Endothelial cell of umbilical vein (primary cell): ENCODE results near the gene DHX35. TPM values are rescaled to one million over a fixed set of nuclear protein-coding genes. Genes with fewer than 3 reads are reported as not detected.

Experiments
- BruUV-seq: library from RNA; stranded (reverse); fragments of 400-500 nt; replicated peaks from 2 replicates; lab custom pipeline; 2021; lab: Mats Ljungman, UMichigan
- CTCF ChIA-PET: fragments of 300-600, 350-600 bp; sonication (Branson Sonifier 250); formaldehyde crosslinking; loops from one replicate; lab custom pipeline; 2021; ENCODE audit warnings: antibody characterized with exemption, inconsistent platforms; lab: Charles Lee
- POLR2A ChIA-PET: fragments of 300-600, 350-600 bp; sonication (Branson Sonifier 250); formaldehyde crosslinking; loops from one replicate; lab custom pipeline; 2021; ENCODE audit warnings: antibody characterized with exemption, inconsistent platforms; lab: Charles Lee
- DNase-seq: peaks from one replicate; pipeline ENCODE4 v3.0.0-alpha.2; 2011; ENCODE audit warnings: low read depth, low spot score
- FAIRE-seq: peaks from 2 replicates; lab custom pipeline; 2011; peaks lifted over from hg19 to GRCh38; lab: Jason Lieb, UNC
- H2AFZ ChIP-seq: 2 replicates; pipeline ENCODE4 v1.6.0; 2012; ENCODE audit warnings: low read depth, low read length, control low read depth, inconsistent platforms
- H3K27ac ChIP-seq: 2 replicates; pipeline ENCODE4 v1.5.1; 2011; ENCODE audit warnings: low read depth, mild to moderate bottlenecking, control low read depth, low read length, moderate library complexity; ENCODE audit not compliant: insufficient read depth
- H3K27me3 ChIP-seq, 2 experiments: 2 replicates each; pipeline versions ENCODE4 v1.6.0 to v1.6.1; 2011; ENCODE audit warnings: low read length in 2 of 2, mixed read lengths in 1 of 2; ENCODE audit not compliant: control insufficient read depth in 2 of 2, insufficient read depth in 2 of 2
- H3K36me3 ChIP-seq, 2 experiments: 2 replicates in 1 of 2; 3 replicates in 1 of 2; pipeline ENCODE4 v1.5.1; 2011; ENCODE audit warnings: low read length in 2 of 2, mild to moderate bottlenecking in 1 of 2, moderate library complexity in 1 of 2; ENCODE audit not compliant: control insufficient read depth in 2 of 2, insufficient read depth in 2 of 2; ENCODE audit errors: extremely low read depth in 1 of 2
- H3K4me1 ChIP-seq: 3 replicates; pipeline ENCODE4 v1.5.1; 2011; ENCODE audit warnings: mild to moderate bottlenecking, low read length; ENCODE audit not compliant: control insufficient read depth, insufficient read depth; ENCODE audit errors: extremely low read depth
- H3K4me2 ChIP-seq: 2 replicates; pipeline ENCODE4 v1.6.1; 2011; ENCODE audit warnings: low read length, control low read depth, mixed read lengths; ENCODE audit not compliant: insufficient read depth
- H3K4me3 ChIP-seq, 3 experiments: fragments of 200-600 bp in 1 of 3; sonication (generic), shearing (Covaris generic) in 1 of 3; replicated peaks in 1 of 3; 2 replicates each; pipeline ENCODE4 v1.5.1; 2011 to 2016; ENCODE audit warnings: control low read depth in 3 of 3, low read length in 3 of 3, mild to moderate bottlenecking in 2 of 3, inconsistent platforms in 1 of 3, low read depth in 1 of 3, moderate library complexity in 1 of 3; ENCODE audit not compliant: insufficient read depth in 1 of 3
- H3K79me2 ChIP-seq: 2 replicates; pipeline ENCODE4 v1.6.0; 2012; ENCODE audit warnings: low read length, inconsistent platforms; ENCODE audit not compliant: control insufficient read depth, insufficient read depth
- H3K9ac ChIP-seq: replicated peaks from 2 replicates; pipeline ENCODE3; 2011; ENCODE audit warnings: low read length, control low read depth; ENCODE audit not compliant: insufficient read depth; ENCODE audit errors: extremely low read depth
- H3K9me1 ChIP-seq: replicated peaks from 3 replicates; pipeline ENCODE4 v1.6.0; 2011; ENCODE audit warnings: mild to moderate bottlenecking, low read length; ENCODE audit not compliant: control insufficient read depth, insufficient read depth; ENCODE audit errors: extremely low read depth
- H3K9me3 ChIP-seq: replicated peaks from 2 replicates; pipeline ENCODE4 v1.5.1; 2012; ENCODE audit warnings: low read length, inconsistent platforms; ENCODE audit not compliant: control insufficient read depth, insufficient read depth
- H4K20me1 ChIP-seq: replicated peaks from 2 replicates; pipeline ENCODE3; 2011; ENCODE audit warnings: mild to moderate bottlenecking, low read length; ENCODE audit not compliant: control insufficient read depth, insufficient read depth; ENCODE audit errors: extremely low read depth
- CTCF ChIP-seq, 2 donors: IDR thresholded peaks; 1 replicate in 1 of 2; 2 replicates in 1 of 2; pipeline ENCODE4 v1.5.1; 2011; ENCODE audit warnings: low read length in 2 of 2, mild to moderate bottlenecking in 2 of 2, moderate library complexity in 2 of 2, control low read depth in 1 of 2, inconsistent platforms in 1 of 2, low read depth in 1 of 2; ENCODE audit not compliant: insufficient read depth in 1 of 2; ENCODE audit errors: extremely low read depth in 1 of 2
- EZH2 ChIP-seq: IDR thresholded peaks from 2 replicates; pipeline ENCODE4 v1.6.1; 2012; ENCODE audit warnings: borderline replicate concordance, low read depth, mild to moderate bottlenecking, moderate library complexity, low read length, inconsistent platforms; ENCODE audit not compliant: severe bottlenecking
- FOS ChIP-seq: IDR thresholded peaks from 2 replicates; pipeline ENCODE4 v1.6.1; 2011; ENCODE audit warnings: mild to moderate bottlenecking, low read length, moderate library complexity, borderline replicate concordance; ENCODE audit not compliant: insufficient read depth
- GATA2 ChIP-seq: IDR thresholded peaks from 2 replicates; pipeline ENCODE4 v1.7.0; 2011; ENCODE audit warnings: low read depth, mild to moderate bottlenecking, moderate library complexity, mixed read lengths, low read length; ENCODE audit not compliant: insufficient read length, insufficient read depth
- MAX ChIP-seq: IDR thresholded peaks from 2 replicates; pipeline ENCODE4 v1.6.1; 2011; ENCODE audit not compliant: insufficient read depth, insufficient read length
- MYC ChIP-seq: IDR thresholded peaks from one replicate; pipeline ENCODE4 v1.6.1; 2011; ENCODE audit warnings: mild to moderate bottlenecking, low read depth, low read length
- POLR2A ChIP-seq: IDR thresholded peaks from 2 replicates; pipeline ENCODE4 v1.6.1; 2012; ENCODE audit warnings: low read depth, mild to moderate bottlenecking, control low read depth, low read length
- POLR2AphosphoS5 ChIP-seq: IDR thresholded peaks from 2 replicates; pipeline ENCODE4 v1.6.1; 2012; ENCODE audit warnings: low read depth, mild to moderate bottlenecking, control low read depth, low read length, moderate library complexity; ENCODE audit not compliant: insufficient read depth
- dilution Hi-C: fragments of 300-500 bp; cut with MboI; formaldehyde crosslinking; loops from one replicate; pipeline ENCODE4 v1.15.0; 2019; ENCODE audit warnings: low sequenced_read_pairs; ENCODE audit not compliant: extremely low pct_ligation_motif_present
- intact Hi-C: fragments of 100-400 bp; cut with micrococcal nuclease; formaldehyde crosslinking; loops from one replicate; pipeline ENCODE4 v1.10.0; 2022
- polyA plus RNA-seq, 4 experiments: library from polyadenylated mRNA; depleted of rRNA in 3 of 4; stranded (reverse) in 3 of 4; unstranded in 1 of 4; fragments of >200 nt; gene quantifications; 2 replicates each; pipeline versions ENCODE4 v1.2.1 to v1.2.3, GENCODE V29; 2011 to 2012; ENCODE audit warnings: missing spikeins in 1 of 4
- total RNA-seq: library from RNA; stranded (reverse); gene quantifications from 2 replicates; pipeline ENCODE4 v1.2.3, GENCODE V29; 2021

DHX35 gene
- total and polyA plus RNA-seq, 2 donors (not counting 3 experiments of a cell fraction or from before 2014, with no cell fraction given), result 10.0 to 13.0 TPM

- dilution Hi-C loops, result no loop called here
- ChIA-PET POLR2A (no interaction called here), CTCF (interaction anchor here (0.8 to 2.2 kb wide), 3 partner anchors 9 to 23 kb away, joined by 3 to 11 read pairs (median 3); no protein-coding TSS in a partner anchor)
- Histone ChIP-seq H3K9me1 (no peaks in the 10 kb centered on the region), H4K20me1 (no peaks in the 10 kb centered on the region), H3K4me1 (no peaks in the 10 kb centered on the region), H3K4me2 (no peak overlapping the region), H3K27me3 (no peaks in the 10 kb centered on the region), H3K4me3 (no peak overlapping the region), H3K79me2 (no peaks in the 10 kb centered on the region), H3K9me3 (no peaks in the 10 kb centered on the region), H3K36me3 (no peaks in the 10 kb centered on the region), H2AFZ (no peak overlapping the region), H3K9ac (no peak overlapping the region), H3K27ac (no peak overlapping the region)
- intact Hi-C loops, result no loop called here
- DNase-seq (no peak), FAIRE-seq (no peak)
- no peak for TF ChIP-seq FOS
- TF ChIP-seq POLR2AphosphoS5, result no peak
- no peak for TF ChIP-seq MYC
- TF ChIP-seq CTCF (IDR thresholded peaks at IDR 0.05; ENCODE audit: extremely low read depth in 1 of 2, insufficient read depth in 1 of 2, low read depth in 1 of 2, low read length in 2 of 2), result no peak
- TF ChIP-seq MAX, result no peak
- no peak for TF ChIP-seq EZH2
- TF ChIP-seq GATA2, result no peak
- TF ChIP-seq POLR2A, result no peak
- BruUV-seq, result no TSS peak
Observed at GRCh38 chr20:39057911-39058310, 95.8 kb downstream of the DHX35 start.
